Gastrocnemius medialis (tissue), 4 donors: ENCODE measurements around the gene AGK.

Experiments used
- CTCF ChIP-seq, 5 experiments: fragments of 450-650 bp in 3 of 5; fragments of 200-600 bp in 2 of 5; sonication (generic) in 2 of 5; IDR thresholded peaks in 4 of 5; conservative IDR thresholded peaks in 1 of 5; 1 replicate in 4 of 5; 2 replicates in 1 of 5; pipeline ENCODE4 v1.5.1; 2016 to 2019; ENCODE audit warnings: antibody characterized with exemption in 5 of 5, mild to moderate bottlenecking in 3 of 5, moderate library complexity in 3 of 5
- POLR2A ChIP-seq, 2 donors: fragments of 450-650 bp; IDR thresholded peaks; one replicate each; pipeline ENCODE4 v1.6.1; 2017; ENCODE audit warnings: antibody characterized with exemption in 2 of 2, mild to moderate bottlenecking in 2 of 2, moderate library complexity in 2 of 2

- TF ChIP-seq CTCF (IDR thresholded peaks at IDR 0.05 in 4 of 5, conservative IDR thresholded peaks at IDR 0.05 in 1 of 5) (no peak), POLR2A (IDR thresholded peaks at IDR 0.05) (no peak)
These were observed 17.0 kb downstream of the AGK start for GRCh38 chr7:141568227-141568626.
